DMS114 treated with DMSO at 0.1 percent for 48 hours (cell line): ENCODE measurements around the gene DCAF5.
"Not testable (repeated sequence)": the region's sequence is repeated elsewhere in the genome, so short reads cannot be mapped to it uniquely, and the experiment has no call there.

Source experiments
- DNase-seq: peaks from one replicate; lab custom pipeline; 2025; ENCODE audit not compliant: unreplicated experiment; lab: John Stamatoyannopoulos, UW

Gene DCAF5, protein sequence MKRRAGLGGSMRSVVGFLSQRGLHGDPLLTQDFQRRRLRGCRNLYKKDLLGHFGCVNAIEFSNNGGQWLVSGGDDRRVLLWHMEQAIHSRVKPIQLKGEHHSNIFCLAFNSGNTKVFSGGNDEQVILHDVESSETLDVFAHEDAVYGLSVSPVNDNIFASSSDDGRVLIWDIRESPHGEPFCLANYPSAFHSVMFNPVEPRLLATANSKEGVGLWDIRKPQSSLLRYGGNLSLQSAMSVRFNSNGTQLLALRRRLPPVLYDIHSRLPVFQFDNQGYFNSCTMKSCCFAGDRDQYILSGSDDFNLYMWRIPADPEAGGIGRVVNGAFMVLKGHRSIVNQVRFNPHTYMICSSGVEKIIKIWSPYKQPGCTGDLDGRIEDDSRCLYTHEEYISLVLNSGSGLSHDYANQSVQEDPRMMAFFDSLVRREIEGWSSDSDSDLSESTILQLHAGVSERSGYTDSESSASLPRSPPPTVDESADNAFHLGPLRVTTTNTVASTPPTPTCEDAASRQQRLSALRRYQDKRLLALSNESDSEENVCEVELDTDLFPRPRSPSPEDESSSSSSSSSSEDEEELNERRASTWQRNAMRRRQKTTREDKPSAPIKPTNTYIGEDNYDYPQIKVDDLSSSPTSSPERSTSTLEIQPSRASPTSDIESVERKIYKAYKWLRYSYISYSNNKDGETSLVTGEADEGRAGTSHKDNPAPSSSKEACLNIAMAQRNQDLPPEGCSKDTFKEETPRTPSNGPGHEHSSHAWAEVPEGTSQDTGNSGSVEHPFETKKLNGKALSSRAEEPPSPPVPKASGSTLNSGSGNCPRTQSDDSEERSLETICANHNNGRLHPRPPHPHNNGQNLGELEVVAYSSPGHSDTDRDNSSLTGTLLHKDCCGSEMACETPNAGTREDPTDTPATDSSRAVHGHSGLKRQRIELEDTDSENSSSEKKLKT

DNA sequence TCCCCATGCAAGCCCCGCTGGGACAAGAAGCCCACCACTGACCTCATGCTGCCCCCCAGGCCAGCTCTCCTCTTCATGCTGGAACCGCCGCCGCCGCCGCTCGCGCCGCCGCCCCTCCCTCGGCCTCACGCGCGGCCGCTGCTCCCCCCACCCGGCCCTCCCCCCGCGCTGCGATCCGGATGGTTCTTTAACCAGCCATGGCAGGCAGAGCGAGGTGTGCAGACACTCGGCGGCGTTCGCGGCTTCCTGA is at the start of gene DCAF5:
DCAF5 (minus strand) TSS at position 218 of the 250 bp plus-strand sequence; CDS start at position 77, 141 bp downstream.
- no peak for DNase-seq

DNA sequence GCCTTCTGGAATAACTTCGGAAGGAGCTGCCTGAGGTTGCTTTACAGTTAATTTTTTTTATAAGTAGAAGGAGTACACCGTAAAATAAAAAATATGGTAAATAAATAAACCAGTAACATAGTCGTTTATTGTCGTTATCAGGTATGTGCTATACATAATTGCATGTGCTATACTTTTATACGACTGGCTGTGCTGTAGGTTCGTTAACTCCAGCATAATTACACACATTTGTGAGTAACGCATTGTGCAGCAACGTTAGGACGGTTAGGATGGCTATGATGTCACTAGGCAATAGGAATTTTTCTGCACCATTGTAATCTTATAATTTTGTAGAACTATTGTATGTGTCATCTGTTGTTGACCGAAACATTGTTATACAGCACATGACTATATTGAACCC is 46.9 kb upstream of the DCAF5 start:
- DNase-seq, result no peak

DNA sequence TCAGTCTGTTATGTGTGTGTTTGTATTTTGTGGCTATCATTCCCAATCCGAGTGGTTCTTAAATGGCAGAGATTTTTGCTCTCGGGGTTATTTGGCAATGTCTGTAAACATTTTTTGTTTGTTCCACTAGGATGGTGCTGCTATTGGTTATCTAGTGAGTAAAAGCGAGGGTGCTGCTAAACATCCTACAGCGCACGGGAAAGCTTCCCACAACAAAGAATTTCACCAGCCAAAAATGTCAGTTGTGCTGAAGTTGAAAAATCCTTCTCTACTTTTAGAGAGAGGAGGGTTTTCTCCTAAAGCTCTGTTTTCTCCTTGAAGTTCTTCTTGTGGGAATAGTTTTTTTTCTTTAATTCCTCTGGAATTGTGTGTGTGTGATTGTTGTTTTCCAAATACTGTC is 40.8 kb upstream of the DCAF5 start:
- no peak for DNase-seq

DNA sequence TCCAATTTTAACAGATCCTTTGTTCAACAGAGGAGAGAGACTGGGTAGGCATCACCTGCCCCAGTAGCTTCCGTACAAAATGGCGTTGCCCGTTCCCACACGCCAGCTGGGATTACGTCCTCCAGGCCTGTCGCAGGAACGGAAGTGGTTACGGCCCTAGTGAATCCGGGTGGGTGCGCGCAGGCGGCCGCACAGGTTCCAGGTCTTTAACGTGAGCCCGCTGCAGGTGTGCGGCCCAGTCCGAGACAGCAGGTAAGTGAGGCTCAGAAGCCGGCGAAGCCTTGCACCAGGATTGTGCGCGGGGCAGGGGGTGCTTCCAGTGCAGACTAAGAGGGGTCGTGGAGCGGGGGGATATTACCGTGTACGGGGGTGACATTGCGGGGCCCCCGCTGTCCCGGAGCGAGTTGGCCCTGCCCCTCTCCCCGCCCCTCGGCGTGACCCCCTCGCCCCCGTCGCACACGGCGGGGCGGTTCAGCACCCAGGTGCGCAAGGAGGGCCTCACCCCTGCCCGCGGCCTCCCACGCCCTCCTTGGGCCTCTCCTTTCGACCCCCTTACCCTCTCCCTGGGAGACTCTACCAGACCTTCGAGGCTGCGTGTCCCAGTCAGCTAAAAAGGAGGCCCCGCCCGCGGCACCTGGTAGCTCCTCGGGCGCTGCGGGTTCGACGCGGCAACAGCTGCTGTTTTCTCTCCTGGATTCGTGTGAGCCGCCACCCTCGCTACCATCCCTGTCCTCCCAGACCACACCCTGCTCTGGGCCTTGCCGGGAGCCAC is 38.6 kb upstream of the DCAF5 start, which contains the start of gene EXD2:
EXD2 (plus strand) TSS at position 159 of the 772 bp plus-strand sequence. CDS start 17,973 bp downstream, outside the sequence.
- peak; percentile 75 for DNase-seq

DNA sequence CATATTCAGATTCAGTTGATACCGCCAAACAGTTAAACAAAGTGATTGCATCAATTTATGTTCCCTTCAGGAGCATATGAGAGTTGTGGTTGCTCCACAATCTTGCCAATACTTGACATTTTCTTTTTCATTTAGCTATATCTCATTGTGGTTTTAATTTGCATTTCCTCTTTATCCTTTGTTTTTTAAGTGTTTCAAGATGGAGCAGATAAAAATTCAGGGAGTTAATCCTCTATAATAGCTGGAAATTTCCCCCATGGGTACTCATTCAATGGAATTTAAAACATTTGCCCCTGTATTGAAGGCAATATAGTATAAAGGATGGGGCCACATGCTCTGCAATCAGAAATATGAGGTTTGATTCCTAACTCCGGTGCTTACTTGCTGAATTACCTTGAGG is 37.3 kb upstream of the DCAF5 start:
- DNase-seq, result no peak

DNA sequence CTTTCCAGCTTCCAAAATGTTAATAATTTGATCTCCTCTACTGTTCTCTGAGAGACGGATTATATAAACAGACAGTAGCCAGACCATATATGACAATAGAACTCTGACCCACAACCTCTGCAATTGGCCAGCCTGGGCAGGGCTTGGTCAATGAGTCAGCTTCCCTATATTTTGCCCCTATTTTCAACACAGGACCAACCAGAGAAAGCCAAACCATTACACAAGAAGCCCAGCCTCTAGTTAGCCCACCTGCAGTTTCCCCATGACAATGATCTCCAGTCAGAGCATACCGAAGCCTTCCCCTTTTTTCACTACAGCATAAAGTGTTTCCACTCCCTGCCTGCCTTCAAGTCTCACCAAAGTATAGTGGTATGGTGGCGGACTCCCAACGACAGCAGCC is 30.8 kb upstream of the DCAF5 start:
- DNase-seq, result no peak

DNA sequence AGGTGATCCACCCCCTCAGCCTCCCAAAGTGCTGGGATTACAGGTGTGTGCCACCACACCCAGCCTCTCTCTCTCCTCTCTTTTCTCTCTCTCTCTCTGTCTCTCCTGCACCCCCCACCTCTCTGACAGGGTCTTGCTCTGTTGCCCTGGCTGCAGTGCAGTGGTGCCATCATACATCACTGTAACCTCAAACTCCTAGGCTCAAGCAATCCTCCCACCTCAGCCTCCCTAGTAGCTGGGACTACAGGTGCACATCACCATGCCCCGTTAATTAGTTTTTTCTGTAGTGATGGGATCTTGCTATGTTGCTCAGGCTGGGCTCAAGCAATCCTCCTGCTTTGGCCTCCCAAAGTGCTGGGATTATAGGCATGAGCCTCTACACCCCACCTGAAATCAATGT is 29.7 kb upstream of the DCAF5 start:
- not testable (repeated sequence) for DNase-seq

DNA sequence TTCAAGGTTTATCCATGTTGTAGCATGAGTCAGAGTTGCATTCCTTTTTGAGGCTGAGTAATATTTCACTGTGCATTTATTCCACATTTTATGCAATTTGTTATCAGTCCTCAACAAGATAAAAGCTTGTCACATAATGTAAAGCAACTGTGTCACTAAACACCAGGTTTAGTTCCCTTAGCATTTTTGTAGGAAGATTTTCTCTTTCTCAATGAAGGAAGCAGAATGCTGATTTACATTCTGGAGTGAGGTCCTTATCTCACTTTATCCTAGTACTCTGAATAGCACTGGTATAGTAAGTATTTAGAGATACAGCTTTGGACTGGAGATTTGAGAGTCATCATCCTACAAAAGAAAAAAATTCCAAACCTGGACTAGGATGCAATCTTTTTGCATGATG is 28.6 kb upstream of the DCAF5 start:
- DNase-seq, result no peak

DNA sequence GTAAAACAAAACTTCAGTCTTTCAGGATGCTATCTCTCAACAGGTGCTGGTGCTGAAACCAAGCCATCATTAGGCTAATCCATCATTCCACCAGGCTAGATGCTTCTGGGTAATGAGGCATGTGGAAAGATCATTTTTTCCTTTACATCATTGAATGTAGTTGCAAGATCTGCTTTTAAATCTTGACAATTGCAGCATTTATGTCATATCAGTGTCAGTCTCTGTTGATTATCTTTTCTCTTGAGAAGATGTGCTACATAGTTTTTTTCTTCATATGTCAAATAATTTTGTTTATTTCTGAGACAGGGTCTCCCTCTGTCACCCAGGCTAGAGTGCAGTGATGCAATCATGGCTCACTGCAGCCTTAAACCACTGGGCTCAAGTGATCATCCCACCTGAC is 22.2 kb upstream of the DCAF5 start:
- DNase-seq, result no peak

DNA sequence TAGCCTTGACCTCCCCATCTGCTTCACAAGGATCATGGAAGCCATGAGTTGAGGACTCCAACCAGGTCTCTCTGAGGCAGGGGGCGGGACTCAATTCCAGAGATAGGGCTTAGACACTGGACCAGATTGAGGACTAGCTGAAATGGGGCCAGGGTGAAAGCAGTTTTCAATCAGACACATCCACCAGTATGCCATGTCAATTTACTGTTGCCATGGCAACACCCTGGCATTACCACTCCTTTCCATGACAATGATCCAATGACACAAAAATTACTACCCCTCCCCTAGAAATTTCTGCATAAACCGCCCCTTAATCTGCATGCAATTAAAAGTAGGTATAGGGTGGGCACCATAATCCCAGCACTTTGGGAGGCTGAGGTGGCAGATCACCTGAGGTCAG is 18.6 kb upstream of the DCAF5 start:
- DNase-seq, result no peak

DNA sequence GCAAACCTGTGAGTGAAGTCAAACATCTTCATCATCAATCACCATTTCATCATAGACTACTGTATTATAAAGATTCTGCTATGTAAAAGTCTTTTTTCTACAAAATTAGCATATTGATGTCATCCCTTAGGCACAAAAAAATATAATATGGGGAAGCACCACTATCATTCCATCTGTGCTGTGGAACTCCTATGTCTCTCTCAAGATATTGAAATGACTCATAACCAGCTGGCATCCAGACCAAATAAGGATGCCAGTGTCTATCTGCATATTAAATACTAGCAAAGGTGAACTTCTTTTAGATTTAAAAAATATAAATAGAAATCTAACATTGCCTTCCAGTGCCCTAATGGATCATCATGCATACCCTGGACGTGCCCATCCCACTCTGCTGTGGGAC is 17.9 kb upstream of the DCAF5 start:
- DNase-seq, result no peak

DNA sequence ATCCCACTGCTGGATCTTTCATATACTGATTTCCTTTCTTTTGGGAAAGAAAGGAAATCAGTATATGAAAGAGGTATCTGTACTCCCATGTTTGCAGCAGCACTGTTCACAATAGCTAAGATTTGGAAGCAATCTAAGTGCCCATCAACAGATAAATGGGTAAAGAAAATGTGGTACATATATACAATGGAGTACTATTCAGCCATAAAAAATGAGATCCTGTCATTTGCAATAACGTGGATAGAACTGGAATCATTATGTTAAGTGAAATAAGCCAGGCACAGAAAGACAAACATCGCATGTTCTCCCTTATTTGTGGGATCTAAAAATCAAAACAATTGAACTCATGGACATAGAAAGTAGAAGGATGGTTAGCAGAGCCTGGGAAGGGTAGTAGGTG is 12.9 kb upstream of the DCAF5 start:
- not testable (repeated sequence) for DNase-seq

DNA sequence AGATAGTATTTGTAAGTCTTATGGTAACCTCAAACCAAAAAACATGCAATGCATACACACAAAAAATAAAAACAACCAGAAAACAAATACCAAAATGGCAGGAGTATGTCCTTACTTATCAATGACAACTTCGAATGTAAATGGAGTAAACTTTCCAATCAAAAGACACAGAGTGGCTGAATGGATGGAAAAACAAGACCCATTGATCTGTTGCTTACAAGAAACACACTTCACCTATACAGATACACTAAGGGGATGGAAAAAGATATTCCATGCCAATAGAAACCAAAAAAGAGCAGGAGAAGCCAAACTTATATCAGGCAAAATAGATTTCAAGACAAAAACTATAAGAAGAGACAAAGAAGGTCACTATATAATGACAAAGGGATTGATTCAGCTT is 8.7 kb upstream of the DCAF5 start:
- no peak for DNase-seq

DNA sequence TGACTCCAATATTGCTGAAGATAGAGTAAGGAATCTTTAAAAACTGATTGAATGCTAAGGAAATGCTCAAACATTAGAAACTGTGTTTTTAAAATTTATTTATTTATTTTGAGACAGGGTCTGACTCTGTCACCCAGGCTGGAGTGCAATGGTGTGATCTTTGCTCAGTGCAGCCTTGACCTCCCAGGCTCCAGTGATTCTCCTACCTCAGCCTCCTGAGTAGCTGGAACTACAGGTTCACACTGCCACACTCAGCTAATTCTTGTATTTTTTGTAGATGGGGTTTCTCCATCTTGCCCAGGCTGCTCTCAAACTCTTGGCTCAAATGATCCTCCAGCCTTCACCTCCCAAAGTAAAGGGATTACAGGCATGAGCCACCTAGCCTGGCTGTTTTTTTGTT is 3.3 kb upstream of the DCAF5 start:
- no peak for DNase-seq

DNA sequence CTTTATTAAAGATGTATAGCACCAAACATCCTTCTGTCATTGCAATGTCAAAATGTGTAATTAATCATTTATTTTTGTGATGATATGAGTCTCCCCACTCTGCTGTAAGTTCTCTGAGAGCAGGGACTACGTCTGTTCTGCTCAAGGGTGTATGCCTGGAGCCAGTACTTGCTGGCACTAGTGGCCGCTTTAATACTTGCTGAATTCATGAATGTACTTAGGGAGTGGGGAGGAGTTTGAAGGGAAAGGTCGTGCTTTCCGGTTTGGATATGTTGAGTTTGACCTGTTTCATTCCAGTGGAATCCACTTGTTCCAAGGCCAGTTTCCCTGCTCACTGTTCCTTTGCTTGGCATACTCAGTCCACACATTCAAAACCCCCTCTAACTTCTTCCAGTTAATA is 1.9 kb upstream of the DCAF5 start:
- peak; percentile 48 for DNase-seq

DNA sequence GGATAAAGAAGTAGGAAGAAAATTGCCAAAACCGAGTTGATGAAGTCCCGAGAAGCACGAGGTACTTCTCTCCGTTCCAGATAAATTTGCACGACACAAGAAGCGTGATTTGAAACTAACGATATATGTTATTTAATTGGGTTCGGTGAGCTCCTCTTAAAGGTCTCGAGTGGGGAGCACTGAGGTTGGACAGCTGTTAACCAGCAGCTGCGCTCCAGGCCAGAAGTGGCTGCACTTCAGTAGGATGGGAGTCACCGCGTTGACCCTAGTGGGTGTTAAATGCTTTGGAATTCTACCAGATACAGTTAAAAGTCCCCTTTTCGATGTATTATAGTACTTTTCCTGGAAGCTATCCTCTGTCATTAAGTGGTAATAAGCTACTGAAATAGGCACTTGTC is 953 bp upstream of the DCAF5 start:
- DNase-seq, result peak; percentile 15

DNA sequence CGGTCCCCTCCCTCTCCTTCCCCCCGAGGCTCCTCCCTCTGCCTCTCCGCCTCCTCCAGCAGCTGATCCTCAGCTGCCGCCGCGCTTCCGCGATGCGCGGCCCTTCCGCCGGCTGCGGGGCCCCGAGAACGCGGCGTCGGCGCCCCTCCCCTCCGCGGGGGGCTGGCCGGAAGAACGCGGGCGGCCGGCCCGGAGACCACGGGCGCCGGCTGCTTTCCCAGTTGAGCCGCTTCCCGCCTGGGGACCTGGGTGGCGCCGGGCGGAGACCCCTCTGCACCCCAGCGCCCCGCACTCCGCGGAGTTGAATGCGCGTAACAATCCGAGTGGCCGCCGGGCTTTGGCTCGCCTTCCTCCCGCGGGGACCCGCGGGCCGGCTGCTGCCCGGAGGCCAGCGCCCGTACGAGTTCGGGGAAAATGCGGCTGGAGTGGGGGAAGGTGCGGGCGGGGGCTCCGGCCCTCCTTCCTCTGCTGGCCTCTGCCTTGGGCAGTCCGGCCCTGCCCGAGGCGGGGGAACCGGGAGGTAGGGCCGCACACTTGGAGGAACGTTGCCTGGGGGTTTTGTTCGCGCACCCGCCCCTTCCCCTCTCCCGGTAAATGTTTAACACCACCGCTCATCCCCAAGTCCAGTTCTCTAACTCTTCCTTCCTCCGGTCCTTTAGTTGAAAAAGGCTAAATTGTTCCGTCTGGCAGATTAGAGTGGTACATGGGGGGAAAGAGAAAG is 393 bp upstream of the DCAF5 start:
- peak; percentile 50 for DNase-seq

DNA sequence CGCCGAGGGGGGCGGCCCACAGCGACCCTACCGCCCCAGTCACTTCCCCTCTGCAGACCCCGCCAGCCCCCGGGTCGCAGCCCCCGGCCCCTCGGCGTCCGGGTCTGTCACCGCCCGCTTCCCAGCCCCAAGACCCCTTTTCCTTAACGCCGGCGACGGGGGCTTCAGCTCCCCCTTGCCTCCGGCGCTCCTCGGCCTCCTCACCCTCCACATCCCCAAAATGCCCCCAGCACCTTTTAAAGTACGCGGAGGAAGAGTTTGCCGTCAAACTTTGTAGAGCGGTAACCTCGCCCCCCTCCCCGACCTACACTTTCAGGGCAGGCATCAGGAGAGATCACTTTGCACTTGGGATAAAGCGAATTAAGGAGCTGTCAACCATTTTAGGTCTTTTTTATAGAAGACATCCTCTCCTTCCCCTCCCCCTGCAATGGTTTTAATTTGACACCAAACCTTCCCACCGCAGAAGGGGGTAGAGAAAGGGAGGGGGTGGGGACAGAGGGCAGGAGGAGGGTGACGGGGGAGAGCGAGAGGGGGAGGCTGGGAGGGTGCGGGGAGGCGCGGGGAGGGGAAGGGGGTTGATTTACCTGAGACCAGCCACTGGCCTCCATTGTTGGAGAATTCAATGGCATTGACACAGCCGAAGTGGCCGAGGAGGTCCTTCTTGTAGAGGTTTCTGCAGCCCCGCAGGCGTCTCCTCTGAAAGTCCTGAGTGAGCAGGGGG is 578 bp downstream of the DCAF5 start:
- DNase-seq, result peak; percentile 13

DNA sequence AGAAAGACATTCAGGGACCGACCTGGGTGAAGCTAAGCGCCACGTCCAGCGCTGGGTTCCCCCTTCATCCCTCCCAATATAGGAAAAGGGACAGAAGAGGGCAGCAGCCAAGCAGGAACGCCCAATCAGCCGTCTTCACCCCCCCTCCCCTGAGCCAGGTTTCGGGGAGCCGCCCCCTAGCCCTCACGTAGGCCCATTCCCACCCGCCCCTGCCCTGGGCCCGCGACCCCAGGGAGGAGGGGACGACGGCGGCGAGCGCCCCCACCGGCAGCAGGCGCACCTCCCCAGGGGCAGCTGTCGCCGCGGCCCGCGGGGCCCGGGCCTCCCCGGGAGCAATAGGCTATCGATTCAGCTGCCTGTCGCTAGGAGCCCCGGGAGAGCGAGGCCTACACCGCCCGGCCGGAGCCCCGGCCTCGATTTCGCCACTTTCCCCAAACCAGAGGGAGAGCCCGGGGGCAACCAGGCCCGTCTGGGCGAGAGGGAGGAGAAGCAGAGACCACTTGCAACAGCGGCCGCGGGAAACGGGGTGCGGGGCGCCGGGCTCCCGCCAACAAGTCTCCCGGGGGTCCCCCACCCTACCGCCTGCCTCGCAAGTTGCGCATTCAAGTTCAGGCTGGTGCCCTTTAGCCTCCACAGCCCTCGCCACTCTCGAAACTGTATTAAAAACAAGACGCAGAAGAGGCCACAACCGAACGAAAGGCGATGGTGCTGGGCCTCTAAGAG is 1.3 kb downstream of the DCAF5 start:
- DNase-seq, result peak; percentile 17
